ENCODE data around the gene GMPR2.

- TF ChIP-seq CTCF (IDR thresholded peaks at IDR 0.05) (no peak), POLR2A (IDR thresholded peaks at IDR 0.05) (no peak)
These were observed 17.6 kb downstream of the GMPR2 start for GRCh38 chr14:24250354-24250753.
